ENCODE results near the gene ZNF319.

- TF ChIP-seq CTCF (optimal IDR thresholded peaks at IDR 0.05 in 1 of 3, IDR thresholded peaks at IDR 0.05 in 1 of 3, conservative IDR thresholded peaks at IDR 0.05 in 1 of 3; ENCODE audit: extremely low read depth in 1 of 3, insufficient read depth in 2 of 3, low read length in 3 of 3): no peak
- TF ChIP-seq EZH2 (IDR thresholded peaks at IDR 0.05; ENCODE audit: low read length): no peak
Measured at GRCh38 chr16:58046936-58047335, 46.5 kb upstream of the ZNF319 start.

All from keratinocyte (primary cell).